HG02759 (cell line): Measurements from ENCODE around the gene STRN3.
"Not testable (repeated sequence)": the region's sequence is repeated elsewhere in the genome, so short reads cannot be mapped to it uniquely, and the experiment has no call there.

Source experiments
- ATAC-seq: cut with Tn5 transposase; IDR thresholded peaks from one replicate; pipeline ENCODE4 v1.9.1; 2021; ENCODE audit warnings: mild to moderate bottlenecking, moderate library complexity; ENCODE audit not compliant: unreplicated experiment

The STRN3 gene

GRCh38 chr14:31037709-31038221 is 11.6 kb upstream of the STRN3 start:
- no peak for ATAC-seq

- ATAC-seq = no peak
Observed at GRCh38 chr14:31036552-31036951, 10.4 kb upstream of the STRN3 start.

- ATAC-seq = no peak
Observed at GRCh38 chr14:31030469-31030868, 4.3 kb upstream of the STRN3 start.

GRCh38 chr14:31029016-31029970 is 3.1 kb upstream of the STRN3 start:
- no peak for ATAC-seq

GRCh38 chr14:31027847-31028246 is 1.7 kb upstream of the STRN3 start:
- ATAC-seq = no peak

- ATAC-seq = peak; percentile 92
Observed at GRCh38 chr14:31026450-31027235, 464 bp upstream of the STRN3 start.

GRCh38 chr14:31025367-31026076 is 657 bp downstream of the STRN3 start, which contains the start of gene AP4S1:
AP4S1 (plus strand) TSS chr14:31025649; CDS start chr14:31066197, 40,548 bp downstream.
- ATAC-seq = peak; percentile 15

GRCh38 chr14:31024577-31025366 is 1.4 kb downstream of the STRN3 start:
- no peak for ATAC-seq

- ATAC-seq = no peak
Observed at GRCh38 chr14:31024010-31024480, 2.1 kb downstream of the STRN3 start.

GRCh38 chr14:31022386-31022785 is 3.8 kb downstream of the STRN3 start:
- ATAC-seq = no peak

GRCh38 chr14:31021576-31021949 is 4.6 kb downstream of the STRN3 start:
- no peak for ATAC-seq

- ATAC-seq = no peak
Observed at GRCh38 chr14:31020834-31021575, 5.2 kb downstream of the STRN3 start.

GRCh38 chr14:31018057-31018645 is 8.0 kb downstream of the STRN3 start:
- ATAC-seq = no peak

- ATAC-seq = no peak
Observed at GRCh38 chr14:31013841-31014240, 12.3 kb downstream of the STRN3 start.

GRCh38 chr14:31010935-31011334 is 15.2 kb downstream of the STRN3 start:
- no peak for ATAC-seq

GRCh38 chr14:31009836-31010574 is 16.2 kb downstream of the STRN3 start:
- no peak for ATAC-seq

- ATAC-seq = no peak
Observed at GRCh38 chr14:31006703-31007102, 19.5 kb downstream of the STRN3 start.

- not testable (repeated sequence) for ATAC-seq
Observed at GRCh38 chr14:31004007-31004406, 22.2 kb downstream of the STRN3 start.
